ENCODE measurements around the gene RAB44. TPM values are rescaled to one million over a fixed set of nuclear protein-coding genes. Genes with fewer than 3 reads are reported as not detected.

Gene RAB44
- polyA plus RNA-seq, 1 donor, result 0.12 TPM

GRCh38 chr6:36754582-36755434, 57.2 kb downstream of the RAB44 start:
- DNase-seq, result no peak

- no peak for DNase-seq
These were observed 58.1 kb downstream of the RAB44 start for GRCh38 chr6:36755435-36756348.

- DNase-seq, result no peak
These were observed 59.2 kb downstream of the RAB44 start for GRCh38 chr6:36756786-36757185.

DNA sequence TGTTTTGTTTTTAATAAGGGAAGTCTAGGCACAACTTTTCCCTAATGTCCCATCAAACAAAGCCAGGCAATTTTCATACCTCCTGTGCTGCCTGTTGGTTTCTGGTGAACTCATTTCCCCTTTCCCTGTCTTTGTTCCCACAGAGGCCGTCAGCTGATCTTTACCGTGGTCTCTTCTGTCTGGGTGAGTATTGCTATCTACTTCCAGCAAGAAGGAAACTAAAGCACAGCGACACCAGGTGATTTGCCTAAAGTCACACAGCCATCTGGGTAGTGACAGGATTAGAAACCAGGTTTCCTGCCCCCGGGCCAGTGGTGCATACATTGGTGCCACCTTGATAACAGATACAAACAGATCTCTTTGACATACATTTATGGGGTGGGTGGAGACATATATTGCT, 59.6 kb downstream of the RAB44 start:
- DNase-seq, result no peak

- no peak for DNase-seq
These were observed 60.4 kb downstream of the RAB44 start for GRCh38 chr6:36757943-36758508.

- no peak for DNase-seq
These were observed 61.0 kb downstream of the RAB44 start for GRCh38 chr6:36758516-36759147.

- peak; percentile 83 for DNase-seq
These were observed 61.6 kb downstream of the RAB44 start for GRCh38 chr6:36759148-36759759.

DNA sequence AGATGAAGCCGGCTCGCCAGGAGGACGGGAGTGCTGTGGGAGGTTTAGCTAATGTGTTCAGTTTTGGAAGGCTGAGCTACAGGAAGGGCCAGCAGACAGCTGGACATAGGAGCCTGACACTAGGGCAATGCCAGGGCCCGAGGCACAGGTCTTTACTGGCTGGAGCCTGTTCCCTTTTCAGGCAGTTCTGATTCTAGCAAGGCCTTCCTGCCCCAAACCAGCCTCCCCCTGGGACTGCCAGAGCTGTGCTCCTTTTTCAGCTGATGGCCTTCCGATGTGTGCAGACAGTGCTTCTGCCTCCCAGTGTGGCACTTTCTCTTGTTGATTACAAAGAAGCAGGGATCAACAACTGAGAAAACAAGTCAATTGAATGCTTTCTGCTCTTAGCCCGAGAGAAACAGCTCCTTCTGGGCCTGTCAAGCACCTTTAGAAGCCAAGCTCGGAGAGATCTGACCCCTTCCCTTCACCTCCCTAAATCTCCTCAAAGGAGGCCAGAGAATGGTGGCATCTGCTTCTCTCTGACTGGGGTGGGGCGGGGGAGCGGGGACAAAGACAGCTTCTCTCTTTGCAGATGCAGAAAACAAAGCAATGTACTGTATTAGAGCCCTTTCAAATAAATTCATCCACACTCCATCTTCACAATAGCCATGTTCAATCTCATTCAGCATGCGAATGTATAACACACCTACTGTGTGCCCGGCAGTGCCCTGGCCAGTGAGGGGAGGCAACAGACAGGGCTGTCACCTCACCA, 63.2 kb downstream of the RAB44 start:
- no peak for DNase-seq

DNA sequence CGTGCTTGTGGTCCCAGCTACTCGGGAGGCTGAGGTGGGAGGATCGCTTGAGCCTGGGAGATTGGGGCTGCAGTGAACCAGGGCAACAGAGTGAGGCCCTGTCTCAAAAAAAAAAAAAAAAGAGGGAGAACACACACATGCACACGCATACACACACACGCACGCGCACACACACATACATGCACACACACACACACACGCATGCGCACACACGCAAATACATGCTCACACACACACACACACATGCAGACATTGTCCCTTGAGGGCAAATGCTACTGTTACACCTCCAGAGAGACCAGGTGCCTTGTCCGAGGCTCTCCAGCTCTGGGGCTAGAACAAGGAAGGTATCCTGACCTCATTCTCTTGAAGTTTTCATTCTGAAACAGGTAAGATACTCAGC, 64.5 kb downstream of the RAB44 start:
- DNase-seq, result no peak

GRCh38 chr6:36765190-36765589, 67.6 kb downstream of the RAB44 start:
- DNase-seq, result no peak

- peak; percentile 82 for DNase-seq
These were observed 68.2 kb downstream of the RAB44 start for GRCh38 chr6:36765594-36766398.

GRCh38 chr6:36766399-36766945, 68.8 kb downstream of the RAB44 start:
- DNase-seq, result no peak

DNA sequence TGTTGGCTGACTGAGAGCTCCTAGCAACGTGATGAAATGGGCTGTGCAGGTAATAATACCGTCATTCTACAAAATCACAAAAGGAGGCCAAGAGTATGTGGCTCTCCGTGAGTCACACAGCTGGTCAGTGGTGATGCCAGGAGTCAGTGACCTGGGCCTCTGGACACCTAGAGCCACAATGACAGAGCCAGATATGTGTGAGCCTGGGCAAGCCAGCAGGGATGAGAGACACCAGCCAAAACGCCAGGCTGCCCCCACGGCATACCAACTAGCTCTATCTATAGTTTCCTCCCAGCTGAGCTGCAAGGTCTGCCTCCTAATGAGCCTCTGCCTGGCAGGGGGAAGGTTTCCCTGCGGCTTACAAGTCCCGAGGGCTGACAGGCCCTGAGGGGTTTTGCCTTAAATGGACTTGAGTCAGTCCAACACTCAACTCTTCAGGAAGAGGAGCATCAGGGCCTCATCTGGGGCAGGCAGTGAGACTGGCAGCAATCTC, 71.6 kb downstream of the RAB44 start:
- no peak for DNase-seq

DNA sequence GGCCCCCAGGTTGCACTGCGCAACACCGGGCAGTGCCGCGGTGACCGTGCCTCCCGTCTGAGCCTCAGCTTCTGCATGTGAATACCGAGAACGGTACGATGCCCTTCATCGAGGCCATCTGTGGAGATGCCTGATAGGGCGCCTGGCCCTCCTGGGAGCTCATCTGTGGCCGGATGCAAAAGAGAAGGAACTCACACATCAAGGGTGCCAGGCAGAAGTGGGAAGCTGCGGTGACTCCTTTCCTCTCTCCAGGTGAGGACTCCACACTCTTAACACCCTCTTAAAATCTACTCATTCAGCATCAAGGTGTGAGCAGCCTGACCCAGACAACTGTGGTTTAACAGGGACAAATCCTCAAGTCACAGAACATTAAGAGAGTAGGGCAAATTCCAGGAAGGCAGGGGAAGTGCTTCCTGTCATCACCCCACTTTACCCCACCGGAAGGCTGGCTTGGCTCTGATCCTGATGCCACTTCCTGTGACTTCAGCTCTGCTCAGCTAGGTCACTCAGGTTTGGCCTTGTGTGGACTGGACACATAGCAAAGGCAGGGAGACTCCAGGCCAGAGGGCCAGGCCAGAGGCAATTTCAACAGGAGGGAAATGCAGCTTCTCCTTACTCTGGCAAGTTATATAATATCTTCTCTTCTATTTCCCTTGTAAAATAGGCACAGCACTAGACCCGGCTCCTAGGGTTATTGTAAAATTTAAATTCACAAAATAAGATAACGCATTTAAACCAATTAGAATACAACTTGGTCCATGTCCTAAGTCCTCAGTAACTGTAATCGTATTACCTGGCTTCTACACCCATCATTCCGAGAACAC, 72.3 kb downstream of the RAB44 start:
- no peak for DNase-seq

DNA sequence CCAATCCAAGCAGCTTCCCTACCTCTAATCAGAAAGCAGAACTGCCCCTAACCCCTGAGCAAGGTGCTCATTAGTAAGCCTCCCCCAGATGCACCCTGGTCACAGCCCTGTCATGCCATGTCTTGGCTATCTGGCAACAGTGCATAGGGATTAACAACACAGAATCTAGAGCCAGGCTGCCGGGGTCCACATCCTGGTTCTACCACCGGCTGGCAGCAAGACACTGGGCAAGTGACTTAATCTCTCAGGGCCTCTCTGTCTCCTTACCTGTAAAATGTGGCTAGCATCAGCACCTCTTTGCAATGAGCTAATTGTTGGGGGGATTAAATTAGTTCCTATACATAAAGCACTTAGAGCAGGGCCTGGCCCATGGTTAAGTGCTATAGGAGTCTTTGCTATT, 73.5 kb downstream of the RAB44 start:
- no peak for DNase-seq

- no peak for DNase-seq
These were observed 74.8 kb downstream of the RAB44 start for GRCh38 chr6:36772397-36772796.

DNA sequence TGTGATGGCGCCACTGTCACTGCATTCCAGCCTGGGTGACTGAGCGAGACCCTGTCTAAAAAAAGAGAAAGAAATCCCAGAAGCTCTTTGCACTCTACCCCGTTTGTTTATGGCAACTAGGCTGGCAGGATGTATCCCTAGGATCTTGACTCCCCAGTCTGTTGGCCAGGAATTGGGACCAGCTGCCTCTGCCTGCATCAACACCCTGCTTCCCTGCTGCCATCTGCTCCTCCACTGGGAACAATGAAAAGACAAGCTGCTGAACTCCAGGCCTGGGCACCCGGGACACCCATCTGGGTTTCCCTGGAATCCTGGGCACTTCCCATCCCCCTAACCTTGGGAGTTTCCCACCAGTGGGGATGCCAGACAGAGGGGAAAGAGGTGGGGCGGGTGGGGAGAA, 76.7 kb downstream of the RAB44 start:
- no peak for DNase-seq

GRCh38 chr6:36776167-36776566, 78.5 kb downstream of the RAB44 start:
- no peak for DNase-seq

GRCh38 chr6:36777801-36778200, 80.2 kb downstream of the RAB44 start:
- DNase-seq, result no peak
